Kidney capillary endothelial cell (primary cell): ENCODE data around the gene CDC42EP4.
A peak's percentile ranks its signal among the peaks of the same experiment; 100 is the strongest.
"Not testable (repeated sequence)": the region's sequence is repeated elsewhere in the genome, so short reads cannot be mapped to it uniquely, and the experiment has no call there.

Experiments used
- DNase-seq: peaks from one replicate; pipeline ENCODE4 v3.0.0-alpha.2; 2018; ENCODE audit warnings: low spot score

CDC42EP4 gene

DNA sequence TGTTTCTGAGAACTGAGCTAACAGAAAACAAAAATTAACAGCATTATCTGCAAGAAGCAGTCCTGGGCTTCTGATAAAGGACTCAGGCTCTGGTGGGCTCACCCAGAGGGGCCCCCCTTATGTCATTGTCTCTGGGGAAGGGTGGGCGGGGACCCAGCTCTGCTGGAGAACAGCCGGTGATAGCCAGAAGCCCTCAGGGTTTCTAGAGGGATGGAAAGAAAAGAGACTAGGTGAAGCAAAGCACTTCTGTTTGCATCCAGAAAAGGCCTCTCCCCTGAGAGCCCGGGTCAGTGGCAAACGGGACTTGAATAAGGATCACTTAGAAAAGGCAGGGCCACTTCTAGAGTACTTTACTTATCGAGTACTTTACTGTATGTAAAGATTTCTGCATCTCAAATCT, 7.0 kb upstream of the CDC42EP4 start:
- DNase-seq: no peak

DNA sequence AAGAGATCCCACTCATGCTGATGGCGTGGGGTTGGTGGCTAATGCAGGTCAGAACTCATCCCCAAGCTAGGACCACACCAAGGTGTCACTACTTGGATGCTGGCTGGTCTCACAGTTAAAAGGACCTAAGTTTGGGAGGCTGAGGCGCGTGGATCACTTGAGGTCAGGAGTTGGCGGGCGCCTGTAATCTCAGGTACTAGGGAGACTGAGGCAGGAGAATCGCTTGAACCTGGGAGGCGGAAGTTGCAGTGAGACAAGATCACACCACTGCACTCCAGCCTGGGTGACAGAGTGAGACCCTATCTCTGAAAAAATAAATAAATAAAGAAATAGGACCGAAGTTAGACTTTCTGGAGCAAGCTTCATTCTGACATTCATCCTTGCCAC, 6.6 kb upstream of the CDC42EP4 start:
- no peak for DNase-seq

DNA sequence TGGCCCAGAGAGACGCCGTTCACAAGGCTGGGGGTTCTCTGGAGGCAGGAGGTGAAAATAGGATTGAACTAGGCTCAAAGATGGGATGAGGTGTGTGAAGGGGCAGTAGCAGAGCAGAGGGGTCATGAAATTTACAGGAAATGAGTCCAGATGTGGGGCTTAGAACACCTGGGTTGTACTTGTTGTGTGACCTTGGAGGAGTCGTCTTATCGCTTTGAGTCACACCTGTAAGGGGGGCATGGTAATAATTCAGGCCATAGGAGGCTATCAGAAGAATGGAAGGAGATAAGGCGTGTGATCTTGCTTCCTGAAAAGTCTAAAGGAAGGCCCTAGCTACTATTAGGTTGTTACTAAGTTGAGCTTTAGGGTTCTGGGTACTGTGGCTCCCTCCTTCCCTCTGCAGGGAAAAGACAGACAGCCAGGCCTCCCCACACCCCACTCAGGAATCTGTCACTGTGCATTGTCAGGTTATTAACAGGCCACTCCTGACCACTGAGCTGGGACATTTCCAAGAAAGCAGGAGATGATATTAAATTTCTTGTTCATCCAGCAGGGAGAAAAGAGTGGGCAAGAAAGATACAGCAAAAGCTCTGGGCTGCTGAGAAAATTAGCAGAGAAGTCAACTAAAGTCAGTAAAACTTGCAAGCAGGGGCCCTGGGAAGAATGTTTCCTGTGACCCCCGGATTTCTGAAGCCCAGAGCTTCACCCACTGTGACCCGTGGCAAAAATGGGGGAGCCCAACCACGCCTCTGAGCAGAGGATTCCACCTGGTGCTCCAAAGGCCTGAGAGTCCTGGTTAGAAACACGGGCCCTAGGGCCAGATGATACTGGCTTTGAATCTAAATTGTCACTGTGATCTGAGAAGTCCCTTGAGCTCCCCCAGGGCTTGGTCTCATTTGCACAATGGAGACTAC, 6.0 kb upstream of the CDC42EP4 start:
- DNase-seq: no peak

DNA sequence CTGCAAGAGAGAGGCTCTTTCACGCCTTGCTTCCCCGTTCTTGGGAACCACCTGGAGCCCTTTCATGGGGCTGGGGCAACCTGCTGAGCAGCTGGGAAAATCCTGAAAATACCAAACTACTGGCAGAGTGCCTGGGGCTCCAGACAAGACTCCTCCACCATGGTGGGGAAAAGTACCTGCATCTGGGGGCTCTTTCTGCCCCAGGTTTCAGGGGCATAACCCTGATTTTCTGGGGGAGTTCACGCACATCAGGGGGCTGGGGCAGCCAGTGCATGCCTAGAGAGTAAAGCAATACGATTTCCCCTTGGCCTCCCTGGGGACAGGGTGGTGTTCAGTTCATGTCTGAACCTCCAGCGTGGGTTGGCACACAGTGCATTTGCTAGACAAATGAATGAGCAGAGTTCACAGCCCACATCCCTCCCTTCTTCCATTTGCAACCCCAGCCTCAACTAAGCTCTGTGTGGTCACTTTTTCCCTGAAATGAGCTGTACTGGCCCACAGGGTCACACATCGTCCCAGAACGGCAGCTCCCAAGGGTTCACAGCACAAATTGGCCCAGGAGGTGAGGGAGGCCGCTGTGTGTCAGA, 5.2 kb upstream of the CDC42EP4 start:
- DNase-seq: no peak

DNA sequence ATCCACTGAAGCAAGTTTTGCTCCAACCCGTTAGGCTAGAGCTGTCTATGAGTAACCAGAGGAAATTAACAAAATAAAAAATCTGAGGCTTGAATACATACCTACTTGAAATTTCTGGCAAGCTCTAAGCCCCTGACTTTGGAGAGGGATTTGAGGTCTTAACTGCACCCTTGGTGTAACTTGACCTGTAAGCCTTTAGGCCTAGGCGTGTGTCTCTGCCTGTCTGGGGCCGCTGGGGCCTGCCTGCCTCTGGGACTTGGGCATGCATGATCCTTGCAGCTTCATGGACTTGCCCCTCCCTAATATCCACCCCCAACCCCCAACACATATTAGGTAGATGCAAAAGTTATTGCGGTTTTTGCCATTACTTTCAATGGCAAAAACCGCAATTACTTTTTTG, 3.7 kb upstream of the CDC42EP4 start:
- no peak for DNase-seq

DNA sequence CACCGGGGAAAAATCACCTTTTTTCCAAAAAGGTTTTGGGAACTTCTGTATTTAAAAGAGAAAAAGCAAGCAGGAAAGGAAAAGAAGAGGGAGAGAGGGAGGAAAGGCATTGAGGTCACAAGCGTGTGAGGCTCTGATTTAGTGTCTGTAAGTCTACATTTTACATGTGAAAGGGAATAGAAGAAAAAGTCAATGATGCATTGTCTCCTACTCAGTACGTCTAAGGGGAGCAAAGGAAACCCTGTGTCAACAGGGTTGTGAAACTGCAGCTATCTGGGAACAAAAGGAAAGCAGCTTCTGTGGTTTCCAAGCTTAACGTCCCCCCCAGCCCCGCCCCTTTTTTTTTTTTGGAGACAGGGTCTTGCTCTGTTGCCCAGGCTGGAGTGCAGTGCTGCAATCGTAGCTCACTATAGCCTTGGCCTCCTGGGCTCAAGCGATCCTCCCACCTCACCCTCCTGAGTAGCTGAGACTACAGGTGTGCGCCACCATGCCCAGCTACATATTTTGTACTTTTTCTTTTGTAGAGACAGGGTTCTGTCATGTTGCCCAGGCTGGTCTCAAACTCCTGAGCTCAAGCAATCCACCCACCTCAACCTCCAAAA, 1.8 kb upstream of the CDC42EP4 start:
- DNase-seq: no peak

DNA sequence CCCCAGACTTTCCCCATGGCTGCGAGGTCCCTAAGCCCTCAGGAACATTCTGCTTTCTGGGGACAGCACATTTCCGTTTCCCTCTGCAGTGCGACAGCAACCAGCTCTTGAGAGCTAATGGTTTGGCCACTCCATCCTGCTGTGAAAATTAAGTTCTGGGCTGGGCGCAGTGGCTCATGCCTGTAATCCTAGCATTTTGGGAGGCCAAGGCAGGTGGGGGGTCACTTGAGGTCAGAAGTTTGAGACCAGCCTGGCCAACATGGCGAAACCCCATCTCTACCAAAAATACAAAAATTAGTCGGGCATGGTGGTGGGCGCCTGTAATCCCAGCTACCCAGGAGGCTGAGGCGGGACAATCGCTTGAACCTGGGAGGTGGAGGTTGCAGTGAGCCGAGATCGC, 1.1 kb upstream of the CDC42EP4 start:
- not testable (repeated sequence) for DNase-seq

DNA sequence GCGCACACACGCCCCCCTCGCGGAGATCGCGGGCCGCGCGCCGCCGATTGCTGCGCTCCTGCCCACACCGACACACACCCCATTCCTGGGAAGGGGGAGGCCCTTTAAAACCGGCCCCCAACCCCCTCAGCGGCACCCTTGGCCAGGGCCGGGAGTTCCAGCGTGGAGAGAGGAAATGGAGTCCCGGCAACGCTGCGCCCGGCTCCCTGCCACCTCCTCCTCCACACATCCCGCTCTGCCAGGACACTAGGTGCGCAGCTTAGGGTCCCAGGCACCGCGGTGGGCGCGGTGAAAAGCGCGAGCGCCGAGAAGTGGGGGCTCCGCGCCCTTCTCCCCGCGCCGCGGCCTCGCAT, 397 bp downstream of the CDC42EP4 start:
- DNase-seq: no peak

DNA sequence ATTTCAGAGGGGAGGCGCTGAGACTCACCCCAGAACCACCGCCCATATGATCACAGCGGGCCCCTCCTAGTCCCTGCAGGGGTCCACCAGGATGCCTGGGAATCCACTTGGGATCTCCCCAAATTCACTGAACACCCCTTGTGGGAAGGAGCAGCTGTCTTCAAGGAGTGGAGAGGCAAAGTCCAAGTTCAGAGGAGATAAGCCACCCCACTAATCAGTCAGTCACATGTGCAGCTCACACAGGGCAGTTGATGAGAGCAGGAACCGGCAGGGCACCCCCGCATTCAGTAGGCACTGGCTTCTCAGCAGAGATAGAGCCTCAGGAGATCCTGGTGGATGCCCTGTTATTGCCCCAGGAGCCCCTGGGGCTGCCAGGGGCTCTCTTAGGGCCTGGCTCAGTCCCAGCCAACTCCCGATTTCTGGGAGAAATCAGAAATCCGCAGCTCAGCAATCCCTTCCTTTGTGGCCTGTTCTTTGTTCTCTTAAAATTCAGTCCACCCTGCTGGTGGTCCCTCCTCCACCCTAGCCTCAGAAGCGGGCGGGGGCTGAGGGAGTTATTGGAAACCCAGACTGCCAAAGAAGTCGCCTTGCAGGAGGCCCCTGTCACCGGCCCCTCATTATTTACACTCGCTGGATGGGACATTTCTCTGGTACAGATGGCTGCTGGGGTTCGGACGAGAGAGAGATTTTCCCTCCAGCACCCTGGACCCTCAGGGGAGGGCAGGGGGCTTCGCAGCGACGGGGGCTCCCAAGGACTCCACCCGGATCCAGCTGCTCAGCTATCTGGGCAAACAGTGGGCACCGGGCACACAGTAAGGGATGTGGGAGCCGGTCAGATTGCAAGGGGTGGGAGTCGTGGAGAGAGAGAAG, 1.8 kb downstream of the CDC42EP4 start:
- no peak for DNase-seq

DNA sequence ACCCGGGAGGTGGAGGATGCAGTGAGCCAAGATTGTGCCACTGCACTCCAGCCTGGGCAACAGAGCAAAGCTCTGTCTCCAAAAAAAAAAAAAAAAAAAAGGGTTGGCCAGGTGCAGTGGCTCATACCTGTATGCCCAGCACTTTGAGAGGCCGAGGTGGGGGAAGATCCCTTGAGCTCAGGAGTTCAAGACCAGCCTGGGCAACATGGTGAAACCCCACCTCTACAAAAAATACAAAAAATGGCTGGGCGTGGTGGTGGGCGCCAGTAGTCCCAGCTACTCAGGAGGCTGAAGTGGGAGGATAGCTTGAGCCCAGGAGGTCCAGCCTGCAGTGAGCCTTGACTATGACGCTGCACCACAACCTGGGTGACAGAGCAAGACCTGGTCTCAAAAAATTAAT, 2.8 kb downstream of the CDC42EP4 start:
- not testable (repeated sequence) for DNase-seq

DNA sequence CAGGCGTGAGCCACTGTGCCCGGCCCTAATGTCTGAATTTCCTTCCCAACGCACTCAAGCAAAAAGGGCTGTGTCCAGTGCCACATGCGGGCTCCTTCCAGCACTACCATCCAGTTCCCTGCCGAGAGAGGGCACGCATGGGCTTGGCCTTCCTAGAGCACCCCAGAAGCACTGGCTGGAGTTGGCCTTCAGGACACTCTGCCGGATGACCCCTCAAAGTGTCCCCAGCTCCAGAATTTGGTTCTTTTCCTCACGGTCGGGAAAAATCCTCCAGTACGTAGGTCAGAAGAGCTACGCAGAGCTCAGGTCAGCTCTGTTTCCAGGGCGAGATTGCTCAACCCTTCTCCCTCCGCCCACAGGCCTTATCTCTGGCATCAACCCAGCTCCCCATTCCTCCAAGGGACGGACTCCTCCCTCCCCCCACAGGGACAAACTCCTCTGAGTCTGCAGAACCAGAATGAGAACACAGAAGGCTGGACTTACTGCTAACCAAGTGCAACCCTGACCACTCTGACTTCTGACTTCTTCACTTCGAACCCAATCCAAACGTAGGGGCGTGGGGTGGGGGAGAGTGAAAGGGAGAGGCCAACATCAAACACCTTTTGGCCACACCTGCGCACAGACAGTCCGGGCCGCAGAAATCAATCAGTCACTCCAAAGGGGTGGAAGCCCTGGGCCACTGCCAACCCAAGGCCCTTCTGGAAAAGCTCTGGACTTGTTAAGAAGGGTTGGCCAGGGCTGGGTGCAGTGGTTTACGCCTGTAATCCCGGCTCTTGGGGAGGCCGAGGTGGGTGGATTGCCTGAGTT, 3.6 kb downstream of the CDC42EP4 start:
- no peak for DNase-seq

DNA sequence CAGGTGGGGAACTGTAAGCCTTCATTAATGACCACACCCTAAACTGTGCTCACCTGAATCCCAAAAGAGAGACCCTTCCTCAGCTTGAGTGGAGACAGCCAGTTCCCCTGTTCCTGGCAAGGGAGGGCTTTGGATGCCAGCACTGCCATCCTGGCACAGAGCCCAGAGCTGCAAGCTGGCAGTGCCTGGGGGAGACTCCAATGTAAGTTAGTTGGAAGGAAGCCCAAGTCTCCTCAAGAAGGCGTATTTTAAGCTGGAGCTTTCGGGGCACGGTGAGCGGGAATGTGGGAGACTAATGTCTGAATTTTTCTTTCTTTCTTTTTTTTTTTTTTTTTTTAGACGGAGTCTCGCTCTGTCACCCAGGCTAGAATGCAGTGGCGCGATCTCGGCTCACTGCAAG, 4.7 kb downstream of the CDC42EP4 start:
- no peak for DNase-seq

DNA sequence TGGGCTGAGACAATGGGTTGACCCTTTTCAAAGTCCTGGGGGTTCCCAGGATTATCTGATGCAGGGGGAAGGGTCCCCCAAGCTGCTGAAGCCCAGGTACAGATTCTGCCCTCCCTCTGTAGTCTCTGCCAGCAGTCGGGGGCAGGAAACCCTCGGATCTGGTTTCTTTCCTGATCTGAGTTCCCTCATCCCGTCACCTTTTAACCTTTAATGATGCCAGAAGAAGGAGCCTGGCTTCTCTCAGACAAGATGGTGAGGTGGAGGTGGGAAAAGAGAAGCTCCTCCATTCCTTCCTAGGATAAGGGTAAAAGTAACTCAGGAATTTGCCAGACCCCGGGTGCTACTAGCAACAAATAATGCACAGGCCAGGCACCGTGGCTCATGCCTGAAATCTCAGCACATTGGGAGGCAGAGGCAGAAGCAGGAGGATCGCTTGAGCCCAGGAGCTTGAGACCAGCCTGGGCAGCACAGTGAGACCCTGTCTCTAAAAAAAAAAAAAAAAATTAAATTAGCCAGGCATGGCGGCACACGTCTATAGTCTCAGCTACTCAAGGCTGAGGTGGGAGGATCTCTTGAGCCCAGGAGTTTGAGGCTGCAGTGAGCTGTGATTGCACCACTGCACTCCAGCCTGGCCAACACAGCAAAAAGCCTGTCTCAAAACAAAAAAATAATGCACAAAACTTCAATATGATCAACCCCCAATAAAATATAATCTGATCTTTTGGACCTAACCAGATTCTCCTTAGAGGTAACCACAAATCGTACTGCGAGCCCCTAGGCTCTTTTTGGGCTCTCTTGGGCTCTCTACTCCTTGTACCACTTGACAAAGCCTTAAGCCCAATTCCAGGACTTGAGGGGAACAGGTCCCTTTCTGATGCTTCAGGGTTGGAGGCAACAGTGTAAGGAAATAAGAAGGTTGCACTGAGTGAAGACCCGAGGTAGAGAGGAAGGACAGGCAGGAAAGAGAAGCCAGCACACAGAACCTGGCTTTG, 5.7 kb downstream of the CDC42EP4 start:
- no peak for DNase-seq

DNA sequence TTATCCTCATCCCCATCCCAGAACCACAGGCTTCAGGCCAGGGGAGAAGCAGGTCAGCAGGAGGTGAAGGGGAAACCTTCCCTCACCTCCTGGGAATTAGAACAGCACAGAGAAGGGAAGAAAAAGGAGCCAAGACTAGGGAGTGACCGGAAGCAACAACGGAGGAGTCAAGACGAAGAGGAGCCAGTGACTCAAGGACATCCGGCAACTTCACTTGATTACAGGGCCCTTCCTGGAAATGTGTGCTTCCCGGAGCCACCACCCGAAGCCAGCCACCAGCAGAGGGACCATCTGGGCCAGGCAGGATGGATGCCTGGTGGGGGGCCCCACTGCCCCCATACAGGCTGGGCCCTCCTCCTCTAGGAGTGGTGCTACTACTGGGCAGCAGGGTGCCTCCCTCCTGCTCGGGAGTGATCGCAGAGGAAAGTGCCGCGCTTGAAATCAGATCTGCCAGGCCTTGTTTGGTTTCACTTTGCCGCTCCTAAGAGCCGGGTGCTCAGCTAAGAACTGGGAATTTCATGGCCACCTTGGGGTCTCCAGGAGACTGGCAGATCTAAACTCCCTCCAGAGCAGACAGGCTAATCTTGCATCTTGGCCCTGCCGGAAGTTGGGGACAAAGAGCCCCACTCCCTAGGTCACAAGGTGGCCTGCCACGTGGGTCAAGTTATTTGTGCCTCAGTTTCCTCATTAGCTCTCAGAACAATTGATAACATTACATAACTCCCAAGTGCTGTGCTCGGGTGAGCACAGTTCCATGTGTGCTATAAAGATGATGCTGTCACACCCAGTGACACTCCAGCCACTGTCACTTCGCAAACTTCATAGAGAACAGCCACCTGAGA, 6.6 kb downstream of the CDC42EP4 start:
- peak; percentile 97 for DNase-seq

DNA sequence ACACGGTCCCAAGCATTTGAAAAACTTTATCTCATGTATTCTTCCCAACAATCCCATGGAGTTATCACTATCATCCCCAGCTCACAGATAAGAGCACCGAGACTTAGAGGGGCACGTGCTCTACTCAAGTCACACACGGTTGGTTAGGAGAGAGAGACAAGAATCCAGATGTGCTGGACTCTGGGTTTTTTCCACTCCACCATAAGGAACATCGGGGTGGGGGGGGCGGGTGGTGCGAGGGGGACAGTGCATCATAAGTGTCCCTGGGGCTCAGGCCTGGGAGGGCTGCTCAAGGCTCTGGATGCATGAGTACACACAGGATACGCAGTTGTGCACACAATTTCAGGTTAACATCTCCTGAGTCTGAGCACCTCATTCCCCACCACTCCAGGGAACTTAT, 7.4 kb downstream of the CDC42EP4 start:
- DNase-seq: no peak

DNA sequence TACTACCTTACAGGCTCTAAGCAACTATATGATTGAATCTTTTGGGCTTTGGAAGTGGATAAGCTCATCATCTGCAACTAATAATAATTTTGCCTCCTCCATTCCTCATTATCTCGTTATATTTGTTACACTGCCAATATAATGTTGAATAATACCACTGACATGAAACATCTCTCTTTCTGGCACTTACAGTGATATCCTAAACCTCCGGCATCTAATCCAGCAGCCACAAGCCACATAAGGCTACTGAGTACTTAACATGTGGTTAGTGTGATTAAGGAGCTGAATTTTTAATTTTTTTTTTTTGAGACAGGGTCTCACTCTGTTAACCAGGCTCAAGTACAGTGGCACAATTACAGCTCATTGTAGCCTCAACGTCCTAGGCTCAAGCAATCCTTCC, 9.6 kb downstream of the CDC42EP4 start:
- no peak for DNase-seq

DNA sequence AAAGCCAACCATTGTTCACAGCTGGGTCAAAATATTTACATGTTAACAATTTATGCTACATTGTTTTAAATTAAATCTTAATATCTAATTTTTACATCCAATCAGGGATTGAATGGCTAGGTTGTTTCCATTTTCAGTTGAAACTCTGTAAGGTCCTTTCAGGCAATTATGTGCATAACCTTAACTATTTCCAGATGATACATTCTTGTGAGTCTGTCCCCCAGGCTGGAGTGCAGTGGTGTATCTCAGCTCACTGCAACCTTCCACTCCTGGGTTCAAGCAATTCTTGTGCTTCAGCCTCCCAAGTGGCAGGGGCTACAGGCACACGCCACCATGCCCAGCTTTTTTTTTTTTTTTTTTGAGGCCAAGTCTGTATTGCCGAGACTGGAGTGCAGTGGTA, 10.4 kb downstream of the CDC42EP4 start:
- DNase-seq: no peak

DNA sequence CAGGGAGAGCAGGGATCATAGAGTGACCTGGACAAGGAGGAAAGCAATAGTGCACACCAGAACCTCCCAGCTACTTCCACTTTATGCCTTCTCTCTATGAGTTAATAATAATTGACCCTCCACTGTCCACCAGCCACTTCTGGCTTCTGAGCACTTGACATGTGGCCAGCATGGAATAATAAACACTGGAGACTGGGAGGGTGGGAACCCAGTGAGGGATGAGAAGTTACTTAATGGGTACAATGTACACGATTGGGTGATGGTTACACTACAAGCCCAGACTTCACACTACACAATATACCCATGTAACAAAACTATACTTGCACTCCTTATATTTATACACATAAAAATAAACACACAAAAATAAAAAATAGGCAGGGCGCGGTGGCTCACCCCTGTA, 11.4 kb downstream of the CDC42EP4 start:
- no peak for DNase-seq
